ENCODE results near the gene MCTP1. TPM values are rescaled to one million over a fixed set of nuclear protein-coding genes. Genes with fewer than 3 reads are reported as not detected.

MCTP1 gene
- total RNA-seq, 8 experiments from 2014 or later, result 1.3 to 8.3 (median 5.7) TPM

DNA sequence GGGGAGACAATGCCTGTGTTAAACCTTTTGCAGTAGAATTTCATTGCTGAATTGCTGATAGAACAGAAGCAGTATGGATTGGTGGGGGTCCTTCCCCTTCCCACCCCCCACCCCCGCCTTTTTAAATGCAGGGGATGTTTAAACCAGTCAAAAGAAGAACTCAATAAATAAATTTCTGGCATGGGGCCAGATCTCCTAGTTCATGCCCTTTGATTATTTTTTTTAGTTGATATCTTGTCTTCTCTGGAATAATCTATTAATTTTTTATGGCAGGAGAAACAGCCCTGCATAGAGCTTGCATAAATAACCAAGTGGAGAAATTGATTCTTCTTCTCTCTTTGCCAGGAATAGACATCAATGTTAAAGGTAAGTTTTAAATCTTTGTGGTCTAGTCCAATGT lies 593.6 kb downstream of the MCTP1 start:
- peaks cover 22 to 29% of the 10 kb centered on the region in 2 donors for H3K4me1 ChIP-seq (replicated peaks in 1 of 2)
- H3K27ac ChIP-seq, result peak overlapping the region in 1 of 2 donors; percentile 20
- WGBS, 10 experiments, result 33 to 80% (median 60%) methylated on average over 1 of the region's 1 CpG; no CpG with 5 or more reads in 7 of the 10 experiments
- peak in 3 of 8 experiments; percentile 20 to 28 (median 25) for ATAC-seq (replicated peaks in 6 of 8)
- no peak overlapping the region for H3K4me3 ChIP-seq
- in situ Hi-C loops (cut with MboI; ENCODE audit: low pct_unique_long_range_greater_than_20kb in 2 of 9, low sequenced_read_pairs in 9 of 9, unreplicated experiment in 9 of 9), result loop anchor here in 1 of 9 experiments (25.0 kb wide), 1 partner anchor 1079 kb away; no protein-coding TSS in a partner anchor

DNA sequence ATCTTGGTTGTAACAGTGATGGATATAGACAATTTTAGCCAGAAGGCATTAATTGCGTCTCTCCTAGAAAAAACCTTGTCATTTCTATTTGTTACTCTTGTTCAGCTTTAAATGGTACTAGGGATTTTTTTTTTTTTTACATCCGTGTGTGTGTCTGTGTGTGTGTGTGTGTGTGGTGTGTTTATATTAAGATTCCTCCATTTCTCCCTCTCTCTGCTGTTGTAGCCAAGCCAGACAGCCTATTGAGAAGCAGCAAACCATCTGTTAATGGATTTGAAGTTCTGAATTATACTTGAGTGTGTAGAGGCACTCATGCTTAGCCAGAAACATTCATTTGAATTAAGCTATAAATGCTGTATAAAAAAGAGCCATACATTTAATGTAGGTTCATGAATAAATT lies 594.1 kb downstream of the MCTP1 start:
- no peak overlapping the region for H3K4me3 ChIP-seq
- ATAC-seq (replicated peaks in 6 of 8), result peak in 5 of 8 experiments; percentile 44 to 72 (median 61)
- in situ Hi-C loops (cut with MboI; ENCODE audit: low pct_unique_long_range_greater_than_20kb in 2 of 9, low sequenced_read_pairs in 9 of 9, unreplicated experiment in 9 of 9), result loop anchor here in 1 of 9 experiments (25.0 kb wide), 1 partner anchor 1078 kb away; no protein-coding TSS in a partner anchor
- peaks cover 22 to 29% of the 10 kb centered on the region in 2 donors for H3K4me1 ChIP-seq (replicated peaks in 1 of 2)
- H3K27ac ChIP-seq, result peak overlapping the region in 1 of 2 donors; percentile 20
- WGBS, 10 experiments, result 33 to 100% (median 71%) methylated on average over 1 to 2 of the region's 2 CpGs; no CpG with 5 or more reads in 1 of the 10 experiments

DNA sequence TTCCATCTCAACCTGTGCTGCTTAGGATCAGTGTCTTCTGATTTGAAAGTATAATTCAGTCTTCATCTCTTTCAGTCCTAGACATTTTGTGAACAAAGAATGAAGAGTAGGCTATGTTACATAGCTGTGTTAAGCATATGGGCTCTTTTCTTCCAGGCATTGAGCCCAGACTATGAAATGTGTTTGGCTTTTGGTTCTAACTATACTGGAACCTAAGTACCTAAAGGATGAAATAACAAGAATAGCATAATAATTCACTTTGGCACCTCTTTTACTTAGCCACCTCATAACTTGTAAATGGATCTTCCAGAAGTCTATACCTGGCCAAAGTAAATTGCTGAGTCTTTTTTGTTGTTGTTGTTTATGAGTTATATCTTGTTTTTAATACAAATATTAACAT lies 595.0 kb downstream of the MCTP1 start:
- no peak overlapping the region for H3K4me3 ChIP-seq
- ATAC-seq (replicated peaks in 6 of 8), result peak in 2 of 8 experiments; percentile 15 to 25
- H3K27ac ChIP-seq, result no peak overlapping the region
- H3K4me1 ChIP-seq (replicated peaks in 1 of 2), result peaks cover 22 to 29% of the 10 kb centered on the region in 2 donors
- in situ Hi-C loops (cut with MboI; ENCODE audit: low pct_unique_long_range_greater_than_20kb in 2 of 9, low sequenced_read_pairs in 9 of 9, unreplicated experiment in 9 of 9), result loop anchor here in 1 of 9 experiments (25.0 kb wide), 1 partner anchor 1078 kb away; no protein-coding TSS in a partner anchor

DNA sequence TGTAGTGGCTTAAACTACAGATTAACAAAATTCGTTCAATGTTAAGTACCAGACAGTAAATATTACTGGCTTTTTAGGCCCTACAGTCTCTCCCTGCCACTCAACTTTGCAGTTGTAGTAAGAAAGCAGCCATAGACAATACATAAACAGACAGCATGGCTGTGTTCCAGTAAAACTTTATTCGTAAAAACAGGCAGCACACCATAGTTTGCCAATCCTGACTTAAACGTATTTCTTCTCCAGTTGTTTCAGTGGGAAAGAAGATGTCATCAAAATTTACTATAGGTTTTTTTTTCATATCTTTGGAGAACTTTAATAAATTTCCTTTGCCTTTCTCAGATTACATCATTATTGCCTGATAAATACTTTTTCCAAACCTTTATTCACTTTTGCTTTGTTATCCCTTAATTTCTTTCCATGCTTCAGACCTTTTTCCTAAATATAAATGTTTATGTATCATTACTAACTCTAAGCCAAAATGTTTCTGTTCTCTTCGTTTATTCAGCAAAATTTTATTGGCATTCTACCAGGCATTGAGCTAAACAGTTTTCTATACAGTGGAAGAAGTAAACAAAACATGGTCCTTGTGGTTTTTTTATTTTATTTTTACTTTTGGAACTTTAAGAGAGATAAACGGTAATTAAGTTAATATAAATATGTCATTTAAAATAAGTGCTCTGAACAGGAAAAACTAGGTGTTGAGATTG lies 601.9 kb downstream of the MCTP1 start:
- Histone ChIP-seq H3K4me1 (replicated peaks in 1 of 2) (no peaks in the 10 kb centered on the region), H3K27ac (no peak overlapping the region), H3K4me3 (no peak overlapping the region)
- 80 to 100% (median 93%) methylated on average over 3 to 5 of the region's 5 CpGs for WGBS, 10 experiments
- in situ Hi-C loops (cut with MboI; ENCODE audit: low pct_unique_long_range_greater_than_20kb in 2 of 9, low sequenced_read_pairs in 9 of 9, unreplicated experiment in 9 of 9), result loop anchor here in 1 of 9 experiments (25.0 kb wide), 1 partner anchor 1071 kb away; no protein-coding TSS in a partner anchor
- no peak for ATAC-seq (replicated peaks in 6 of 8)

DNA sequence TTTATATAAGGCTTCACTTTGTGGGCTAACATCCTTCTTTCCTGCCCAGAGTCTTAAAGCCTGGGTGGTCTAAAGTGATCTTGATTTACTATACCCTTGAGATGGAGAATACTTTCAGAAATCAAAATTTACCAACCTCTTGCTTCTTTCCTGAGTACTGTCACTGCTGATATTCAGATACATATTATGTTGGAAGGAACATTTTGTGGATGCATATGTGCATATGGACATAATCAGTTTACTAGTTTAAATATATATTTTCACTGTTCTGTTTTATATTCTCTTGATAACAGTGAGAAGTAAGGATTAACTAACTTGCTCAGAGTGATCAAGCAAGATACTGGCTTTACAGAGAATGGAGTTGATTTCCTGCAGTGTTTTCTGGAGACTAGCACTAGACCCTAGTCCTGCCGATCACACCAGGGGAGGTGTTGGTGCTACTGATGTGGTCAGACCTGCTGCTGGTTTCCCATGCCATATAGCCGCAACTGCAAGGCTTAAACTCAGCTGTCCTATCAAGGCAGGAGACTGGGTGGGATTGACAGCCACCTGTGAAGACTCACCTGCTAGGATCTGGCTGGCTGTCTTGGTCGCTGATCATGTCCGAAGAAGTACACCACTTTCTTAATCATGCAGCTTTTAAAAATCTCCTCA lies 608.8 kb downstream of the MCTP1 start:
- WGBS, 10 experiments, result 92 to 98% methylated on average over 2 to 4 of the region's 4 CpGs; no CpG with 5 or more reads in 8 of the 10 experiments
- Histone ChIP-seq H3K4me1 (replicated peaks in 1 of 2) (no peaks in the 10 kb centered on the region), H3K4me3 (no peak overlapping the region), H3K27ac (no peak overlapping the region)
- in situ Hi-C loops (cut with MboI; ENCODE audit: low pct_unique_long_range_greater_than_20kb in 2 of 9, low sequenced_read_pairs in 9 of 9, unreplicated experiment in 9 of 9), result loop anchor here in 1 of 9 experiments (25.0 kb wide), 1 partner anchor 1064 kb away; no protein-coding TSS in a partner anchor
- ATAC-seq (replicated peaks in 6 of 8), result peak in 2 of 8 experiments; percentile 54 to 75

DNA sequence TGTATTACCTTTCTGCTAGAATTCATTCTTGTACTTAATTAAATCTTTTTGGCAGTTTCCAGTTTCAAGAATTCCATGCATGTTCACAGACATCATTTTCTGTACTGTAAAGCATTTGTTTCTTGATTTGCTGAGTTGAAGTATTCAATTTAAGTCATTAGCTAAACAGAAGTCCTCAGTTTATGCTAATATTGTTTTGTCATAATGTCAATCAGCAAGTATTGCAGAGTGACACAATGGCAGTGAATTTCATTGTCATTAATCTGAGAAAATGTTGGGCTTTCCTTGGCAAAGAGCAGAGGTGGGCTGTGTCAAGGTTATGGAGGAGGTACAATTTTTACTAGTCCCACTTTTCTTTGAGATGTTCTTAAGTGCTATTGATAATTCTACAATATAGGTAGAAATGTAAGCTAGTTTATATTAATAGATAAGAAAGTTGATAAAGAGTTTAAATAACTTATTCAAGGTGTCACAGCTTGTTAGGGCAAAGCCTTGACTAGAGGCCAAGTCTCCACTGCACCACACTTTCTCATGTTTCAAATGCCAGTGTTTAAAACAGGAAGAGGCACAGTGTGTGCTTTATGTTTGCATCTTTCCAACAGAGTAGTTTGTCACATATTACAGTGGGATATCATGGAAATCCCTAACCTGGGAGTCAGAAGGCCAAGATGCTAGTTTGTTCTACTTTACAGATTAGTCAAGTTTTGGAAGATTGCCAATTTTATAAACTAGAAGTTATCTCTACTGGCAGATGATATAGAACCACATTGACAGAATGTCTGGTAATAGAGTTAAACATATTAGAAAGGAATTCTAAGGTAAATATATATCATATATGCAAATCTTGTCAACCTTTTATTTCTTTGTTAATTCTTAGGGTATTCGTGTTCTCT lies 610.2 kb downstream of the MCTP1 start:
- no peak overlapping the region for H3K4me3 ChIP-seq
- no peak overlapping the region for H3K27ac ChIP-seq
- H3K4me1 ChIP-seq (replicated peaks in 1 of 2), result no peaks in the 10 kb centered on the region
- in situ Hi-C loops (cut with MboI; ENCODE audit: low pct_unique_long_range_greater_than_20kb in 2 of 9, low sequenced_read_pairs in 9 of 9, unreplicated experiment in 9 of 9), result loop anchor here in 1 of 9 experiments (25.0 kb wide), 1 partner anchor 1062 kb away; no protein-coding TSS in a partner anchor
- no peak for ATAC-seq (replicated peaks in 6 of 8)
- 100% methylated on average over 1 of the region's 1 CpG; no CpG with 5 or more reads in 2 of the 10 experiments for WGBS, 10 experiments

DNA sequence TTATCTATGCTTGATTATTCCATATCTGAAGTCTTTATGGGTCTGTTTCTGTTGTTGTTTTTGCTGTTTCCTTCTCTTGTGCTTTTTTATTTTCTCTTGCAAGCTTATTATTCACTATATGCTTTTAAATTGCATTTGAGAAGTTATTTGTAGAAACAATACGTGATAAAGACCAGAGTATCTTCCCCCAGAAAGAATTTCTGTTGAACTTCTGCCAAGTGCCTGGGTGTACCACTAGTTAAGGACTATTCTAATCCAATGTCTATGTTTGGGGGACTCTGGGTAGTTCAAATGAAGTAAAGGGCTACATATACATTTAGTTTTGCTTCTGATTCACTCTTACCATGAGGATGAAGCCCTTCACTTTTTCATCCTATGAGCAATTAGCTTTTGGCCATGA lies 612.1 kb downstream of the MCTP1 start:
- no peak for ATAC-seq (replicated peaks in 6 of 8)
- no peak overlapping the region for H3K4me3 ChIP-seq
- H3K27ac ChIP-seq, result no peak overlapping the region
- in situ Hi-C loops (cut with MboI; ENCODE audit: low pct_unique_long_range_greater_than_20kb in 2 of 9, low sequenced_read_pairs in 9 of 9, unreplicated experiment in 9 of 9), result no loop called here
- no peaks in the 10 kb centered on the region for H3K4me1 ChIP-seq (replicated peaks in 1 of 2)
- 40 to 100% (median 85%) methylated on average over 1 of the region's 1 CpG; no CpG with 5 or more reads in 2 of the 10 experiments for WGBS, 10 experiments

DNA sequence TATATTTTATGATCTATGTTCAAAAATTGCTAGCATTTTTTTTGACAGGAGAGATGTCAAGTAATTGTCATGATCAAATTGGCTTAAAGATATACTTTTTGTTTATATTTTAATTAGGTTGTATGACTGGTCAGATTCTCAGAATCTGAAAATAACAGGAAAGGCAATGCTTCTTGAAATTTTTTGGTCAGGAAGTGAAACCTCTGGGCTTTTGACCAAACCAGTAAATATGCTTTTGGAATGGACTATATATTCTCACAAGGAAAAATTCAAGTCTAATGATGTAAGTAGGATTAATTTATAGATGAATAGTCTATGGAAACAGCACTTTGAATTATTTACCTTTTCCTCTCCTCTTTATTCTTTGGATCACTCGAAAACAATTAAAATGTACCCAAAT lies 614.2 kb downstream of the MCTP1 start:
- ATAC-seq (replicated peaks in 6 of 8), result no peak
- WGBS, 10 experiments, result 60 to 100% (median 100%) methylated on average over 1 of the region's 1 CpG; no CpG with 5 or more reads in 1 of the 10 experiments
- Histone ChIP-seq H3K27ac (no peak overlapping the region), H3K4me3 (no peak overlapping the region), H3K4me1 (replicated peaks in 1 of 2) (no peaks in the 10 kb centered on the region)
- in situ Hi-C loops (cut with MboI; ENCODE audit: low pct_unique_long_range_greater_than_20kb in 2 of 9, low sequenced_read_pairs in 9 of 9, unreplicated experiment in 9 of 9), result no loop called here

DNA sequence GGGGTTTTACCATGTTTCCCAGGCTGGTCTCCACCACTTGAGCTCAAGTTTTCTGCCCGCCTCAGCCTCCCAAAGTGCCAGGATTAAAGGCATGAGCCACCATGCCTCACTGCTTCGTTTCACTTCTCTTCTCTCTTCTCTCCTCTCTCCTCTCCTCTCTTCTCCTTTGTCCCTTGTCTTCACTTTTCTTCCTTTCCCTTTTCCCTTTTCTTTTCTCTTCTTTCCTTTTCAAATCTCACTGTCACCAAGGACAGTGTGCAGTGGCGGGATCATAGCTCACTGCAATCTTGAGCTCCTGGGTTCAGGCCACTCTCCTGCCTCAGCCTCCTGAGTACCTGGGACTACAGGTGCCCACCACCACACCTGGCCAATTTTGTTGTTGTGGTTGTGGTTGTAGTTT lies 617.0 kb downstream of the MCTP1 start:
- in situ Hi-C loops (cut with MboI; ENCODE audit: low pct_unique_long_range_greater_than_20kb in 2 of 9, low sequenced_read_pairs in 9 of 9, unreplicated experiment in 9 of 9), result no loop called here
- no peak for ATAC-seq (replicated peaks in 6 of 8)
- Histone ChIP-seq H3K4me3 (no peak overlapping the region), H3K27ac (no peak overlapping the region), H3K4me1 (replicated peaks in 1 of 2) (no peaks in the 10 kb centered on the region)
- WGBS, 10 experiments, result 83 to 100% (median 90%) methylated on average over 2 to 3 of the region's 3 CpGs; no CpG with 5 or more reads in 1 of the 10 experiments

DNA sequence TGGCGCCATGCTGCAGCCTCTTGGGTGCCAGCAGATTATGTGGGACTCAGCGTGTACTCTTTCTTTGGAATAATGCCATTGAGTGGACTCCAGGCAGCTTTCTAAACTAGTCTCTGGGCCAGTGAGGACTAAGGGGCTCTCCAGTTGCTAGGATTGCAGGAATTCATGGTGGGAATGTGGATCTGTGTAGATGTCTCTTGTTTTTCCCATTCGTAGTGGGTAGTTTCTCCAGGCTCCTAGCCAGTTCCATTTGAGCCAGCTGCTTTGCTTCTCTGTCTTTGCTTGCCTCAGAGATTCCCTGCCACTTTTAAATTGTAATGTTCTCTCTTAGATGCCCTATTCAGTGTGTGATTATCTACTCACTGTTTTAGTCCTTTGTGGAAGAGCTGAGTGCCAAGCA lies 623.8 kb downstream of the MCTP1 start:
- WGBS, 10 experiments, result 83 to 100% (median 100%) methylated on average over 1 of the region's 3 CpGs; no CpG with 5 or more reads in 7 of the 10 experiments

DNA sequence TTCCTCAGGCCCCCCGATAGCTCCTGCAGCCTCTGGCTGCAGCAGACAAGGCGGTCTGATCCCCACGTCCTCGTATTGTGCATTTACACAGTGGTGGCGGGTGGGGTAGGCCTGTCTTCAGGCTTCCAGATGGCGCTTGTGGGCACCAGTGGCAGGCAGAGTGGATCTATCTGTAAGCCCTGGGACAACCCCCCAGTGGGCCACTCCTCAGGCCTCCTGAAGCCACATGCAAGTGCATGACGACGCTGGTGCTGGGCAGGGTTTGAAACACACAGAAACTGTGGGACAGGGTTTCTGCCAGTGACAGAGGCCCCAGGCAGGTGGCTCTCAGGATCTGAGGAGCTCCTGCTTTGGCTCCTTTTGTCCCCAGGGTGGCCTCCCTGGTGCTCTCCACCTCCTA lies 624.4 kb downstream of the MCTP1 start:
- H3K4me1 ChIP-seq (replicated peaks in 1 of 2), result no peaks in the 10 kb centered on the region
- 80 to 100% (median 100%) methylated on average over 1 to 4 of the region's 8 CpGs; no CpG with 5 or more reads in 6 of the 10 experiments for WGBS, 10 experiments
- H3K27ac ChIP-seq, result no peak overlapping the region
- in situ Hi-C loops (cut with MboI; ENCODE audit: low pct_unique_long_range_greater_than_20kb in 2 of 9, low sequenced_read_pairs in 9 of 9, unreplicated experiment in 9 of 9), result no loop called here
- no peak overlapping the region for H3K4me3 ChIP-seq
- ATAC-seq (replicated peaks in 6 of 8), result no peak

More for the DNA sequence above, 623.8 kb downstream of the MCTP1 start:
- ATAC-seq (replicated peaks in 6 of 8), result peak in 1 of 8 experiments; percentile 86
- Histone ChIP-seq H3K27ac (no peak overlapping the region), H3K4me3 (no peak overlapping the region), H3K4me1 (replicated peaks in 1 of 2) (no peaks in the 10 kb centered on the region)
- in situ Hi-C loops (cut with MboI; ENCODE audit: low pct_unique_long_range_greater_than_20kb in 2 of 9, low sequenced_read_pairs in 9 of 9, unreplicated experiment in 9 of 9), result no loop called here

DNA sequence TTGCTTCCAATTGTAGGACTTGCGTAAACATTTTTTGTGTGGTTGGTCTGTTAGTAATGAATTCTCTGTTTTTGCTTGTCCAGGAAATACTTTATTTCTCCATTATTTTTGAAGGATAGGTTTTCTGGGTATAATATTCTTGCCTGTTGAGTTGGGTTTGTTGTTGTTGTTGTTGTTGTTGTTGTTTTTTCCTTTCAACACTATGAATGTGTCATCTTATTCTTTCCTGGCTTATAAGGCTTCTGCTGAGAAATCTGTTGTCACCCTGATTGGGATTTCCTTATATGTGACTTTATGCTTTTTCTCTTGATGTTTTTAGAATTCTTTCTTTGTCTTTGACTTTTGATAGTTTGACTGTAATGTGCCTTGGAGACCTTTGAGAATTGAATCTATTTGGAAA lies 626.6 kb downstream of the MCTP1 start:
- H3K27ac ChIP-seq, result no peak overlapping the region
- H3K4me1 ChIP-seq (replicated peaks in 1 of 2), result no peaks in the 10 kb centered on the region
- H3K4me3 ChIP-seq, result no peak overlapping the region
- ATAC-seq (replicated peaks in 6 of 8), result no peak
- in situ Hi-C loops (cut with MboI; ENCODE audit: low pct_unique_long_range_greater_than_20kb in 2 of 9, low sequenced_read_pairs in 9 of 9, unreplicated experiment in 9 of 9), result no loop called here
- 83 to 100% (median 98%) methylated on average over 1 of the region's 1 CpG; no CpG with 5 or more reads in 2 of the 10 experiments for WGBS, 10 experiments
